Heart right ventricle (tissue), 16 donors: Measurements from ENCODE around the gene BEX3. TPM values are rescaled to one million over a fixed set of nuclear protein-coding genes. Genes with fewer than 3 reads are reported as not detected.

Source experiments
- ATAC-seq, 8 donors: fragments of 200-7000 bp; cut with Tn5 transposase; one replicate each; pipeline ENCODE4 v1.9.1; 2020; ENCODE audit warnings: mild to moderate bottlenecking in 8 of 8, moderate library complexity in 8 of 8, moderate number of reproducible peaks in 1 of 8
- DNase-seq, 2 donors: peaks; one replicate each; pipeline ENCODE4 v3.0.0-alpha.2; 2020
- H3K27ac ChIP-seq, 10 donors: fragments of 200-600 bp; sonication (generic) in 2 of 10; one replicate each; pipeline versions ENCODE4 v1.5.0 to v1.8.0; 2020 to 2022; ENCODE audit warnings: mild to moderate bottlenecking in 3 of 10
- H3K27me3 ChIP-seq, 7 donors: fragments of 200-600 bp; one replicate each; pipeline ENCODE4 v1.8.0; 2021 to 2022; ENCODE audit warnings: mild to moderate bottlenecking in 2 of 7
- H3K36me3 ChIP-seq, 9 donors: fragments of 200-600 bp; sonication (generic) in 1 of 9; one replicate each; pipeline versions ENCODE4 v1.5.0 to v1.8.0; 2020 to 2022; ENCODE audit warnings: mild to moderate bottlenecking in 2 of 9
- H3K4me1 ChIP-seq, 9 donors: fragments of 200-600 bp; sonication (generic) in 1 of 9; one replicate each; pipeline versions ENCODE4 v1.5.0 to v1.8.0; 2020 to 2022; ENCODE audit warnings: mild to moderate bottlenecking in 4 of 9
- H3K4me3 ChIP-seq, 10 donors: fragments of 200-600 bp; sonication (generic) in 2 of 10; one replicate each; pipeline versions ENCODE4 v1.5.0 to v1.8.0; 2020 to 2022; ENCODE audit warnings: mild to moderate bottlenecking in 7 of 10, moderate library complexity in 2 of 10
- H3K9me3 ChIP-seq, 11 donors: fragments of 200-600 bp in 10 of 11; sonication (generic) in 2 of 11; one replicate each; pipeline versions ENCODE4 v1.5.0 to v1.8.0; 2013 to 2022; ENCODE audit warnings: mild to moderate bottlenecking in 2 of 11, control low read depth in 1 of 11, moderate library complexity in 1 of 11
- CTCF ChIP-seq, 9 donors: fragments of 200-600 bp; sonication (generic) in 2 of 9; IDR thresholded peaks; one replicate each; pipeline versions ENCODE4 v1.5.0 to v1.8.0; 2021 to 2022; ENCODE audit warnings: antibody characterized with exemption in 9 of 9, mild to moderate bottlenecking in 5 of 9, moderate library complexity in 1 of 9
- WGBS, 2 donors: extraction: QIAGEN DNeasy Blood & Tissue Kit; methylation state at CpG; one replicate each; pipeline ENCODE4 v1.1.7; 2013; ENCODE audit warnings: inconsistent platforms in 1 of 2; 5-methylcytosine and 5-hydroxymethylcytosine counted together
- intact Hi-C, 10 donors: fragments of 100-400 bp; cut with DNase I; formaldehyde crosslinking; loops; one replicate each; pipeline versions ENCODE4 v1.11.1 to v1.14.2; 2022
- polyA plus RNA-seq, 2 donors: library from polyadenylated mRNA; stranded (reverse); fragments of 200-250 nt; gene quantifications; one replicate each; pipeline ENCODE4 v1.2.3, GENCODE V29; 2013
- total RNA-seq, 10 donors: library from RNA; stranded (reverse); fragmentation: NEBNext Ultra II Directional in 3 of 10; extraction: Animal tissue kit (Norgen Biotek cat#: 25700) in 3 of 10; gene quantifications; one replicate each; pipeline versions ENCODE4 v1.2.1 to v1.2.4, GENCODE V29; 2021 to 2023
- donor health status: Arrhythmogenic right ventricular cardiomyopathy.
- donor health status: ischemic (EF 13 %, LVEDD 7.1; RV severe dilation, severe dysfunction).
- donor health status: healthy with polysubstance abuse.
- donor health status: DM: no; HTN: yes; CAD: no.
- donor health status: DM: no; HTN: no; CAD: no.
- donor health status: ischemic (EF 25% LVEDD 6.9; RV normal size, moderate dysfunction).
- donor health status: ischemic (EF 25% LVEDD 5.7; RV mildly dilated, moderate dysfunction).
- donor health status: healthy.
- donor health status: DM: yes; HTN: yes; CAD: no.
- donor health status: Ischemic cardiomyopathy.
- donor health status: ischemic (EF 35%, LVEDD 5.7; RV mildly dilated, moderate dysfunction).
- donor health status: nonischemic (EF 11% LVEDD 7.7; RV severe dilation, severe dysfunction).
- donor health status: DM: yes; HTN: yes; CAD: no.
- donor health status: PGD.
- donor health status: ischemic (EF 29% LVEDD 5.4; RV normal size, mild dysfunction).
- donor health status: nonischemic (EF 23%, LVEDD 6.1; RV moderate dilation, normal function).

The BEX3 gene
- total and polyA plus RNA-seq, 12 donors: 45.3 to 158 (median 132) TPM

GRCh38 chrX:103400931-103401330 is 24.6 kb downstream of the BEX3 start:
- intact Hi-C loops: loop anchor here in 1 of 10 donors (10.0 kb wide), 1 partner anchor 56 kb away; no protein-coding TSS in a partner anchor
- no peak for TF ChIP-seq CTCF (IDR thresholded peaks at IDR 0.05)
- WGBS, 2 donors: 79 to 95% methylated on average over 1 of the region's 1 CpG
- ATAC-seq: no peak
- no peak overlapping the region for H3K27ac ChIP-seq
- no peaks in the 10 kb centered on the region for H3K36me3 ChIP-seq
- no peaks in the 10 kb centered on the region for H3K9me3 ChIP-seq
- no peak overlapping the region for H3K4me3 ChIP-seq
- peaks cover 0 to 36% (median 0%) of the 10 kb centered on the region in 7 donors for H3K27me3 ChIP-seq
- DNase-seq: no peak
- peaks cover 0 to 5% (median 0%) of the 10 kb centered on the region in 9 donors for H3K4me1 ChIP-seq

GRCh38 chrX:103404231-103405008 is 28.1 kb downstream of the BEX3 start:
- H3K9me3 ChIP-seq: no peaks in the 10 kb centered on the region
- H3K4me1 ChIP-seq: peaks cover 0 to 5% (median 0%) of the 10 kb centered on the region in 9 donors
- H3K27ac ChIP-seq: peak overlapping the region in 2 of 10 donors; percentile 43 to 56
- ATAC-seq (peak; percentile 43 to 92 (median 86)), DNase-seq (peak; percentile 18 to 74)
- no peaks in the 10 kb centered on the region for H3K36me3 ChIP-seq
- peak overlapping the region in 9 of 10 donors; percentile 27 to 59 (median 54) for H3K4me3 ChIP-seq
- no peak for TF ChIP-seq CTCF (IDR thresholded peaks at IDR 0.05)
- WGBS, 2 donors: 2 to 3% methylated on average over 19 of the region's 19 CpGs
- peaks cover 0 to 19% (median 0%) of the 10 kb centered on the region in 7 donors for H3K27me3 ChIP-seq
- intact Hi-C loops: loop anchor here in 1 of 10 donors (10.0 kb wide), 1 partner anchor 60 kb away; no protein-coding TSS in a partner anchor

GRCh38 chrX:103405009-103405333 is 28.6 kb downstream of the BEX3 start:
- H3K4me1 ChIP-seq: peaks cover 0 to 5% (median 0%) of the 10 kb centered on the region in 9 donors
- H3K36me3 ChIP-seq: no peaks in the 10 kb centered on the region
- 1 to 6% methylated on average over 7 of the region's 7 CpGs for WGBS, 2 donors
- intact Hi-C loops: loop anchor here in 1 of 10 donors (10.0 kb wide), 1 partner anchor 60 kb away; no protein-coding TSS in a partner anchor
- H3K4me3 ChIP-seq: peak overlapping the region in 9 of 10 donors; percentile 27 to 59 (median 54)
- no peak for TF ChIP-seq CTCF (IDR thresholded peaks at IDR 0.05)
- H3K27ac ChIP-seq: peak overlapping the region in 2 of 10 donors; percentile 43 to 56
- H3K9me3 ChIP-seq: no peaks in the 10 kb centered on the region
- DNase-seq: no peak
- H3K27me3 ChIP-seq: peaks cover 0 to 13% (median 0%) of the 10 kb centered on the region in 7 donors
- ATAC-seq: peak in 1 of 8 donors; percentile 17

GRCh38 chrX:103406256-103406655 is 29.9 kb downstream of the BEX3 start:
- H3K4me1 ChIP-seq: peaks cover 0 to 5% (median 0%) of the 10 kb centered on the region in 9 donors
- H3K9me3 ChIP-seq: no peaks in the 10 kb centered on the region
- H3K27ac ChIP-seq: no peak overlapping the region
- no peaks in the 10 kb centered on the region for H3K36me3 ChIP-seq
- H3K4me3 ChIP-seq: no peak overlapping the region
- TF ChIP-seq CTCF (IDR thresholded peaks at IDR 0.05): no peak
- ATAC-seq (no peak), DNase-seq (no peak)
- 83 to 88% methylated on average over 1 of the region's 1 CpG for WGBS, 2 donors
- intact Hi-C loops: loop anchor here in 1 of 10 donors (10.0 kb wide), 1 partner anchor 61 kb away; no protein-coding TSS in a partner anchor
- peaks cover 0 to 12% (median 0%) of the 10 kb centered on the region in 7 donors for H3K27me3 ChIP-seq
